Trophoblast cell (in vitro differentiated cells and primary cell): Measurements from ENCODE around the gene GUCY1A1.

ENCODE experiments used
- DNase-seq, 2 donors: peaks; one replicate each; pipeline ENCODE4 v3.0.0-alpha.2; 2016
- H2AFZ ChIP-seq: 2 replicates; pipeline ENCODE4 v1.6.1; 2013; ENCODE audit warnings: low read length, moderate library complexity, mild to moderate bottlenecking; ENCODE audit not compliant: insufficient read depth, poor library complexity
- H2AK5ac ChIP-seq: 2 replicates; pipeline ENCODE4 v1.6.1; 2013; ENCODE audit warnings: mild to moderate bottlenecking, low read length
- H2BK120ac ChIP-seq: 2 replicates; pipeline ENCODE4 v1.6.1; 2013; ENCODE audit warnings: low read length, mild to moderate bottlenecking, moderate library complexity; ENCODE audit not compliant: insufficient read depth, poor library complexity
- H2BK12ac ChIP-seq: 2 replicates; pipeline ENCODE4 v1.6.1; 2013; ENCODE audit warnings: mild to moderate bottlenecking, low read length, moderate library complexity
- H2BK5ac ChIP-seq: 2 replicates; pipeline ENCODE4 v1.6.1; 2013; ENCODE audit warnings: low read length, low read depth, moderate library complexity, mild to moderate bottlenecking; ENCODE audit not compliant: poor library complexity
- H3K14ac ChIP-seq: 2 replicates; pipeline ENCODE4 v1.6.1; 2013; ENCODE audit warnings: mild to moderate bottlenecking, low read length
- H3K18ac ChIP-seq: 2 replicates; pipeline ENCODE4 v1.6.1; 2013; ENCODE audit warnings: mild to moderate bottlenecking, low read length
- H3K23ac ChIP-seq: 2 replicates; pipeline ENCODE4 v1.6.1; 2013; ENCODE audit warnings: low read length
- H3K27ac ChIP-seq: 2 replicates; pipeline ENCODE4 v1.5.1; 2013; ENCODE audit warnings: low read depth, mild to moderate bottlenecking, inconsistent platforms, low read length, moderate library complexity
- H3K27me3 ChIP-seq: 2 replicates; pipeline ENCODE4 v1.6.1; 2013; ENCODE audit warnings: inconsistent platforms, mild to moderate bottlenecking, low read length, moderate library complexity; ENCODE audit not compliant: insufficient read depth
- H3K36me3 ChIP-seq, 2 experiments: 1 replicate in 1 of 2; 2 replicates in 1 of 2; pipeline ENCODE4 v1.6.1; 2013; ENCODE audit warnings: low read length in 2 of 2, mild to moderate bottlenecking in 2 of 2, moderate library complexity in 1 of 2; ENCODE audit not compliant: insufficient read depth in 2 of 2, control insufficient read depth in 1 of 2
- H3K4ac ChIP-seq: 2 replicates; pipeline ENCODE4 v1.6.1; 2013; ENCODE audit warnings: low read depth, mild to moderate bottlenecking, low read length, moderate library complexity
- H3K4me1 ChIP-seq, 2 experiments: 1 replicate in 1 of 2; 2 replicates in 1 of 2; pipeline ENCODE4 v1.6.1; 2013; ENCODE audit warnings: low read length in 2 of 2, mild to moderate bottlenecking in 2 of 2, moderate library complexity in 1 of 2; ENCODE audit not compliant: insufficient read depth in 2 of 2, control insufficient read depth in 1 of 2
- H3K4me2 ChIP-seq: 2 replicates; pipeline ENCODE4 v1.6.1; 2013; ENCODE audit warnings: inconsistent platforms, mild to moderate bottlenecking, low read length, moderate library complexity
- H3K4me3 ChIP-seq: 2 replicates; pipeline ENCODE4 v1.5.1; 2013; ENCODE audit warnings: mild to moderate bottlenecking, low read depth, low read length, inconsistent platforms
- H3K79me1 ChIP-seq: one replicate; pipeline ENCODE4 v1.6.1; 2013; ENCODE audit warnings: low read length
- H3K79me2 ChIP-seq: 2 replicates; pipeline ENCODE4 v1.6.1; 2013; ENCODE audit warnings: low read length, mild to moderate bottlenecking; ENCODE audit not compliant: control insufficient read depth, insufficient read depth, poor library complexity
- H3K9ac ChIP-seq: 2 replicates; pipeline ENCODE4 v1.6.1; 2013; ENCODE audit warnings: mild to moderate bottlenecking, low read length
- H3K9me3 ChIP-seq: 2 replicates; pipeline ENCODE4 v1.6.1; 2013; ENCODE audit warnings: low read depth, mild to moderate bottlenecking, control low read depth, inconsistent platforms, low read length; ENCODE audit not compliant: insufficient read depth
- H4K12ac ChIP-seq: 2 replicates; pipeline ENCODE4 v1.6.1; 2013; ENCODE audit warnings: low read depth, mild to moderate bottlenecking, low read length, moderate library complexity
- H4K8ac ChIP-seq: 2 replicates; pipeline ENCODE4 v1.6.1; 2013; ENCODE audit warnings: low read depth, mild to moderate bottlenecking, low read length, moderate library complexity
- H4K91ac ChIP-seq: one replicate; pipeline ENCODE4 v1.6.1; 2013; ENCODE audit warnings: low read depth, mild to moderate bottlenecking, low read length, moderate library complexity
- WGBS: extraction: QIAGEN DNeasy Blood & Tissue Kit; methylation state at CpG from one replicate; pipeline ENCODE4 v1.1.7; 2013; ENCODE audit warnings: missing lambda C conversion rate; ENCODE audit not compliant: insufficient read length, insufficient coverage; ENCODE audit errors: extremely low coverage; 5-methylcytosine and 5-hydroxymethylcytosine counted together

Gene GUCY1A1

DNA sequence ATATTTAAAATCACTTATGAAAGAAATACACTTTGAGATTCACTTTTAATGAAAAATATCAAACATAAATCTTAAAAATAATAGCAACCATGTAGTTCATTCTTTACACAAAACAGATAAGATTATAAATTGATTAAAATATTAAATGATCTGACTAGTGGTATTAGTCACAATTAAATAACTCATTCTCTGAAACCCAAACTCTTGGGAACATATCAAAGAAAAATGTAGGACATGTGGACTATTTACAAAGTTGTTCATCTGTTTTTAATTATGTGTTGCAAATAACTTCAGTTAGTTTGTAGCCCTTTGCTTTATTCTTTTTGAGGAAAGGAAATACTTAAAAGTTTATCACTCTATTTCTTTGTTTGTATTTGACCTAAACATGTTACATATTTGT lies 9.5 kb upstream of the GUCY1A1 start:
- Histone ChIP-seq H3K14ac (no peak overlapping the region), H3K18ac (no peak overlapping the region), H4K8ac (no peak overlapping the region), H2BK5ac (no peak overlapping the region), H3K27ac (no peak overlapping the region), H3K23ac (no peak overlapping the region), H3K9me3 (no peaks in the 10 kb centered on the region), H4K91ac (no peak overlapping the region), H2AFZ (no peak overlapping the region), H3K9ac (no peak overlapping the region), H3K4me1 (no peaks in the 10 kb centered on the region), H3K27me3 (no peaks in the 10 kb centered on the region), H3K79me1 (no peaks in the 10 kb centered on the region), H2BK120ac (no peak overlapping the region), H3K4ac (no peak overlapping the region), H3K79me2 (no peaks in the 10 kb centered on the region), H4K12ac (no peak overlapping the region), H3K4me3 (no peak overlapping the region), H3K4me2 (no peak overlapping the region), H3K36me3 (no peaks in the 10 kb centered on the region), H2BK12ac (no peak overlapping the region), H2AK5ac (no peak overlapping the region)
- no peak for DNase-seq

DNA sequence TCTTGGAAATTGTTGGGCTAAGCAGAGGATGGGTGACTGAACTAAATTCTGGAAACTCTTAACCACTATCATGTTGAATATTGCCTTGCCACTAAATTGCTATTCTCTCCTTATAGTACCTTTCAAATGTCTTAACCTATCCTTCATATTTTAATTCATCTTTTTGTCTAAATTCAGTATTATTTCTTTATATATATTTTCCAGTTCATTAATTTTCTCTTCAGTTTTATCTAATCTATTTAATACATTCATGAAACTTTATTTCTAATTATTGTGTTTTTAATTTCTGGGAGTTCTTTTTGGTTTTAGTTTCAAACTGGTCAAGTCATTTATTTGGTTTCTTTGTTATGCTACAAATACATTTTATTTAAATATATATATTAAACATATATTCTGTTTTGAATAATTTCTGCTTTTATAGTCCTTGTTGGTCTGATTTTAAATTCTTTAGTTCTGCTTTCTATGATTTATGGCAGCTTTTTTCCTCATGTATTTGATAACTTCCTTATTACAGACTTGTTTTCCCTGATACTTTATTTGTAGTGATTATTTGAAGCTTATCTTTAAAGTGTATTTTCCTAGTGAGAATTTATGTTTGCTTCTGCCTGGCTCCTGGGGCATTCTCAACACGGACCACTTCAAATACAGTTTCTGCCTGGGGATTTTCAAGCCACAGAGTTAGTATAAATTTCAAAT lies 8.5 kb upstream of the GUCY1A1 start:
- H3K79me2 ChIP-seq = no peaks in the 10 kb centered on the region
- H3K27me3 ChIP-seq = no peaks in the 10 kb centered on the region
- no peaks in the 10 kb centered on the region for H3K9me3 ChIP-seq
- no peak overlapping the region for H3K27ac ChIP-seq
- no peak overlapping the region for H4K91ac ChIP-seq
- no peak overlapping the region for H3K9ac ChIP-seq
- DNase-seq = no peak
- no peak overlapping the region for H4K12ac ChIP-seq
- H2AK5ac ChIP-seq = no peak overlapping the region
- H3K4me3 ChIP-seq = no peak overlapping the region
- H2BK12ac ChIP-seq = no peak overlapping the region
- H3K14ac ChIP-seq = no peak overlapping the region
- H3K36me3 ChIP-seq = no peaks in the 10 kb centered on the region
- no peak overlapping the region for H2AFZ ChIP-seq
- H3K18ac ChIP-seq = no peak overlapping the region
- no peak overlapping the region for H2BK120ac ChIP-seq
- H3K4me1 ChIP-seq = no peaks in the 10 kb centered on the region
- whole genome bisulfite sequencing = no CpG with 5 or more reads among the region's 1 CpG
- no peak overlapping the region for H3K4me2 ChIP-seq
- H4K8ac ChIP-seq = no peak overlapping the region
- H2BK5ac ChIP-seq = no peak overlapping the region
- no peaks in the 10 kb centered on the region for H3K79me1 ChIP-seq
- H3K4ac ChIP-seq = no peak overlapping the region
- no peak overlapping the region for H3K23ac ChIP-seq

DNA sequence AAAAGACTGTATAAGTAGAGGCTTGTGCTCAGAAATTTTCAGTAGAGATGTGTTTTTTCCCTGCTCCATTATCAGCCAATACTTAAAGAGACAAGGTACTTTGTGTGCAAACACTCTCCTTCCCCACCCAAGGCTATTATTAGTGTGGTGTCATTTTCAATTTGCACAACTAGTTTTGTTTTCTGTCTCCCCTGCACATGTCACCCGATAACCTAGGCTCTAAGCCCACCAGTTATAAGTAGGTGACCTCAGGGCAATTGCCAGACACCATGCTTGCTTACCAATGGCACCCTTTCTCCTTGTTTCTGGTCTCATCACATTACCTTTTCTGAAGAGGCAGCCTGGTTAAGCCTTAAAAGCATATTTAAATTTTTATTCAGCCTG lies 8.0 kb upstream of the GUCY1A1 start:
- no peak overlapping the region for H2BK12ac ChIP-seq
- no peak overlapping the region for H3K4ac ChIP-seq
- H2AFZ ChIP-seq = no peak overlapping the region
- H3K27me3 ChIP-seq = no peaks in the 10 kb centered on the region
- no peak overlapping the region for H3K27ac ChIP-seq
- H3K14ac ChIP-seq = no peak overlapping the region
- no peaks in the 10 kb centered on the region for H3K36me3 ChIP-seq
- H2BK5ac ChIP-seq = no peak overlapping the region
- no peak overlapping the region for H3K4me3 ChIP-seq
- H2BK120ac ChIP-seq = no peak overlapping the region
- no peaks in the 10 kb centered on the region for H3K9me3 ChIP-seq
- H3K79me1 ChIP-seq = no peaks in the 10 kb centered on the region
- H3K79me2 ChIP-seq = no peaks in the 10 kb centered on the region
- WGBS = no CpG with 5 or more reads among the region's 1 CpG
- H4K91ac ChIP-seq = no peak overlapping the region
- no peak overlapping the region for H3K4me2 ChIP-seq
- no peaks in the 10 kb centered on the region for H3K4me1 ChIP-seq
- no peak for DNase-seq
- no peak overlapping the region for H4K12ac ChIP-seq
- no peak overlapping the region for H3K9ac ChIP-seq
- no peak overlapping the region for H4K8ac ChIP-seq
- H2AK5ac ChIP-seq = no peak overlapping the region
- H3K23ac ChIP-seq = no peak overlapping the region
- H3K18ac ChIP-seq = no peak overlapping the region

- H3K4me3 ChIP-seq = no peak overlapping the region
- H3K36me3 ChIP-seq = no peaks in the 10 kb centered on the region
- no peak overlapping the region for H4K91ac ChIP-seq
- H3K18ac ChIP-seq = no peak overlapping the region
- H3K27me3 ChIP-seq = no peaks in the 10 kb centered on the region
- no peak overlapping the region for H3K27ac ChIP-seq
- H3K4me1 ChIP-seq = no peaks in the 10 kb centered on the region
- no peaks in the 10 kb centered on the region for H3K79me2 ChIP-seq
- no peak for DNase-seq
- H3K4me2 ChIP-seq = no peak overlapping the region
- H3K4ac ChIP-seq = no peak overlapping the region
- H3K79me1 ChIP-seq = no peaks in the 10 kb centered on the region
- no peak overlapping the region for H2BK12ac ChIP-seq
- no peak overlapping the region for H2BK5ac ChIP-seq
- H3K9ac ChIP-seq = no peak overlapping the region
- no peak overlapping the region for H4K8ac ChIP-seq
- H3K23ac ChIP-seq = no peak overlapping the region
- H3K14ac ChIP-seq = no peak overlapping the region
- no peaks in the 10 kb centered on the region for H3K9me3 ChIP-seq
- H2AFZ ChIP-seq = no peak overlapping the region
- no peak overlapping the region for H2BK120ac ChIP-seq
- WGBS = no CpG with 5 or more reads among the region's 1 CpG
- H2AK5ac ChIP-seq = no peak overlapping the region
- no peak overlapping the region for H4K12ac ChIP-seq
Observed at GRCh38 chr4:155659176-155659575, 7.5 kb upstream of the GUCY1A1 start.
